ENCODE data around the gene EFCAB6.
A peak's percentile ranks its signal among the peaks of the same experiment; 100 is the strongest.

EFCAB6 gene

DNA sequence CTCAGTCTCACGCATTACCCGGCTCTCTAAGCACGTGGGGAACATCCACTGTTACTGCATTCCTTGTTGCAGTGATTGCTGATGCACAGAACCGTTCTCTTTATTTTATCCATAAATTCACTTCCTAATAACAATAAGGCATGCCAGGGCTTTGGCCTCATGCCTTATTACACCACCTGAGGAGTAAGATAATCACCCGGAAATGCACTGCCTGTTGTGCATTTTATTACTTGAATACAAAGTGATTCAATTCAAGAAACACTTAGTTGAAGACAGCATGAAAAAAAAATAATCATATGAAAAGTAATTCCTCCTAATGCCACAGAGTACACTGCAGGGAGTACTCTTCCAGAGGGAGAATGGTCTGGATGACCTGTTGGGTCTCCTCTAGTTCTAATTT is 19.2 kb downstream of the EFCAB6 start:
- no peak for TF ChIP-seq TSHZ2 (CRISPR knock-in tag; IDR thresholded peaks at IDR 0.05)
- no peak for TF ChIP-seq CSRNP3 (CRISPR knock-in tag; IDR thresholded peaks at IDR 0.05)
- no peak for TF ChIP-seq SNAI2 (CRISPR knock-in tag; IDR thresholded peaks at IDR 0.05)
- no peak for TF ChIP-seq ESRRG (CRISPR knock-in tag; IDR thresholded peaks at IDR 0.05)
- no peak for TF ChIP-seq CSDC2 (CRISPR knock-in tag; IDR thresholded peaks at IDR 0.05)
- TF ChIP-seq ZNF8 (CRISPR knock-in tag; IDR thresholded peaks at IDR 0.05), result no peak
- TF ChIP-seq BACH2 (CRISPR knock-in tag; IDR thresholded peaks at IDR 0.05; ENCODE audit: borderline replicate concordance), result no peak
- no peak for TF ChIP-seq PATZ1 (CRISPR knock-in tag; IDR thresholded peaks at IDR 0.05; ENCODE audit: borderline replicate concordance)
- no peak for TF ChIP-seq CREB5 (CRISPR knock-in tag; IDR thresholded peaks at IDR 0.05; ENCODE audit: low read depth)
- TF ChIP-seq ISL1 (CRISPR knock-in tag; IDR thresholded peaks at IDR 0.05), result no peak
- TF ChIP-seq, protein P1, sequence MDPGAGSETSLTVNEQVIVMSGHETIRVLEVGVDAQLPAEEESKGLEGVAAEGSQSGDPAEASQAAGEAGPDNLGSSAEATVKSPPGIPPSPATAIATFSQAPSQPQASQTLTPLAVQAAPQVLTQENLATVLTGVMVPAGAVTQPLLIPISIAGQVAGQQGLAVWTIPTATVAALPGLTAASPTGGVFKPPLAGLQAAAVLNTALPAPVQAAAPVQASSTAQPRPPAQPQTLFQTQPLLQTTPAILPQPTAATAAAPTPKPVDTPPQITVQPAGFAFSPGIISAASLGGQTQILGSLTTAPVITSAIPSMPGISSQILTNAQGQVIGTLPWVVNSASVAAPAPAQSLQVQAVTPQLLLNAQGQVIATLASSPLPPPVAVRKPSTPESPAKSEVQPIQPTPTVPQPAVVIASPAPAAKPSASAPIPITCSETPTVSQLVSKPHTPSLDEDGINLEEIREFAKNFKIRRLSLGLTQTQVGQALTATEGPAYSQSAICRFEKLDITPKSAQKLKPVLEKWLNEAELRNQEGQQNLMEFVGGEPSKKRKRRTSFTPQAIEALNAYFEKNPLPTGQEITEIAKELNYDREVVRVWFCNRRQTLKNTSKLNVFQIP (CRISPR knock-in tag; IDR thresholded peaks at IDR 0.05; ENCODE audit: borderline replicate concordance, low read depth), result no peak
- no peak for TF ChIP-seq ARNTL (CRISPR knock-in tag; IDR thresholded peaks at IDR 0.05; ENCODE audit: borderline replicate concordance, low read depth)
- no peak for TF ChIP-seq PPARA (CRISPR knock-in tag; IDR thresholded peaks at IDR 0.05; ENCODE audit: borderline replicate concordance)
- TF ChIP-seq ZFP30 (CRISPR knock-in tag; IDR thresholded peaks at IDR 0.05), result no peak
- no peak for TF ChIP-seq ZFP3 (CRISPR knock-in tag; IDR thresholded peaks at IDR 0.05)
- no peak for TF ChIP-seq OSR1 (CRISPR knock-in tag; IDR thresholded peaks at IDR 0.05)
- TF ChIP-seq GLIS3 (CRISPR knock-in tag; IDR thresholded peaks at IDR 0.05), result no peak
- no peak for TF ChIP-seq RARB (CRISPR knock-in tag; IDR thresholded peaks at IDR 0.05)
- ATAC-seq, result no peak

- ATAC-seq, result peak; percentile 98
- TF ChIP-seq CSRNP3 (CRISPR knock-in tag; IDR thresholded peaks at IDR 0.05), result no peak
- TF ChIP-seq ZNF565 (CRISPR knock-in tag; conservative IDR thresholded peaks at IDR 0.05; ENCODE audit: low read depth), result no peak
- no peak for TF ChIP-seq RARB (CRISPR knock-in tag; IDR thresholded peaks at IDR 0.05)
- TF ChIP-seq BACH2 (CRISPR knock-in tag; IDR thresholded peaks at IDR 0.05; ENCODE audit: borderline replicate concordance), result no peak
- no peak for TF ChIP-seq PATZ1 (CRISPR knock-in tag; IDR thresholded peaks at IDR 0.05; ENCODE audit: borderline replicate concordance)
- TF ChIP-seq, protein P1 (CRISPR knock-in tag; IDR thresholded peaks at IDR 0.05; ENCODE audit: borderline replicate concordance, low read depth), result no peak
- no peak for TF ChIP-seq ZNF70 (CRISPR knock-in tag; IDR thresholded peaks at IDR 0.05)
- TF ChIP-seq TSHZ2 (CRISPR knock-in tag; IDR thresholded peaks at IDR 0.05), result peak; percentile 81
- TF ChIP-seq TOX (CRISPR knock-in tag; IDR thresholded peaks at IDR 0.05; ENCODE audit: borderline replicate concordance), result no peak
- TF ChIP-seq ZFP3 (CRISPR knock-in tag; IDR thresholded peaks at IDR 0.05), result no peak
- peak; percentile 51 for TF ChIP-seq ISL1 (CRISPR knock-in tag; IDR thresholded peaks at IDR 0.05)
- peak; percentile 83 for TF ChIP-seq TCF4 (CRISPR knock-in tag; IDR thresholded peaks at IDR 0.05; ENCODE audit: borderline replicate concordance)
These were observed 22.7 kb downstream of the EFCAB6 start for GRCh38 chr22:43789452-43789851.

Measured in SK-N-SH treated with all-trans-retinoic acid at 6 μM for 48 hours (cell line).